Measurements from ENCODE around the gene SDF2. TPM values are rescaled to one million over a fixed set of nuclear protein-coding genes. Genes with fewer than 3 reads are reported as not detected.

SDF2 gene
- total and polyA plus RNA-seq, 3 donors from 2014 or later = 59.7 to 65.0 (median 64.6) TPM

DNA sequence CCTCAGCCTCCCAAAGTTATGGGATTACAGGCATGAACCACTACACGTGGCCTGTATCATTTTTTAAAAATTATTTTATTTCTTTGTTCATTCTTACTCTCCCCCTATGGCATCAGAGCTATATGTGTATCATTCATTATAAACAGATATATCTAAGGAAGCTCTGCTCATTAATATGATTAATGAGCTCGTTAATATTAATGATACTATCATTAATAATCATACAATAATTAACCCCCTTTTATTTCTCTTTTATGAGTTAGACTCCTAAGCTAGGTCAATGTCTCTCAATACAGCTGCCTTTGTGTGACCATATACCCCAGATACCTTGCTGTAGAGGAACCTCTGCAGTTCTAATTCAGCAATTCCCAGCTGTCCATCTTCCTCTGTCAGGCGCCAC lies 43.2 kb downstream of the SDF2 start:
- DNase-seq = no peak
- WGBS, 2 donors = 91 to 96% methylated on average over 3 of the region's 3 CpGs
- no peak overlapping the region for H3K27ac ChIP-seq
- intact Hi-C loops (cut with DNase I; ENCODE audit: low total_unique reads) = no loop called here
- no peaks in the 10 kb centered on the region for H3K27me3 ChIP-seq
- no peaks in the 10 kb centered on the region for H3K4me1 ChIP-seq
- no peak for TF ChIP-seq POLR2A (IDR thresholded peaks at IDR 0.05)
- TF ChIP-seq, protein P1, sequence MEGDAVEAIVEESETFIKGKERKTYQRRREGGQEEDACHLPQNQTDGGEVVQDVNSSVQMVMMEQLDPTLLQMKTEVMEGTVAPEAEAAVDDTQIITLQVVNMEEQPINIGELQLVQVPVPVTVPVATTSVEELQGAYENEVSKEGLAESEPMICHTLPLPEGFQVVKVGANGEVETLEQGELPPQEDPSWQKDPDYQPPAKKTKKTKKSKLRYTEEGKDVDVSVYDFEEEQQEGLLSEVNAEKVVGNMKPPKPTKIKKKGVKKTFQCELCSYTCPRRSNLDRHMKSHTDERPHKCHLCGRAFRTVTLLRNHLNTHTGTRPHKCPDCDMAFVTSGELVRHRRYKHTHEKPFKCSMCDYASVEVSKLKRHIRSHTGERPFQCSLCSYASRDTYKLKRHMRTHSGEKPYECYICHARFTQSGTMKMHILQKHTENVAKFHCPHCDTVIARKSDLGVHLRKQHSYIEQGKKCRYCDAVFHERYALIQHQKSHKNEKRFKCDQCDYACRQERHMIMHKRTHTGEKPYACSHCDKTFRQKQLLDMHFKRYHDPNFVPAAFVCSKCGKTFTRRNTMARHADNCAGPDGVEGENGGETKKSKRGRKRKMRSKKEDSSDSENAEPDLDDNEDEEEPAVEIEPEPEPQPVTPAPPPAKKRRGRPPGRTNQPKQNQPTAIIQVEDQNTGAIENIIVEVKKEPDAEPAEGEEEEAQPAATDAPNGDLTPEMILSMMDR (IDR thresholded peaks at IDR 0.05) = no peak
- H3K4me3 ChIP-seq = no peak overlapping the region
- H3K36me3 ChIP-seq (ENCODE audit: low read depth, missing control alignments) = no peaks in the 10 kb centered on the region
- no peaks in the 10 kb centered on the region for H3K9me3 ChIP-seq

DNA sequence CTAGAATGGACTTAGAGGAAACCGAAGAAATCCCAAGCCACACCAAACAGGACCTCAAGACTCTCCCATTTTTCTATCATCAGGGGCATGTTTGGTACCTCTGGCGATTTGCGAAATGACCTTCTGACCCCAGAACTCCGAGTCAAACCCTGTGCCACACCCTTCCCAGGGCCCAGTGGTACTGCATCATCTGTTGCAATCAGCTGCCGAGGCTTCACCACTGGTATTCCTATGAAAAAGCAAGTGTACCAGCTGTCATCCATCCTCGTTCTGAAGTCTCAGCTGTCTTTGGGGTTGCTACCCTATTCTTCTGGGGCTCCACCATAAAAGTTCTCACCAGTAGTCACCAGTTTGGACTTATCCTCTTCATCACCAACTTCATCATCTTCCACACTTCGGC lies 45.4 kb downstream of the SDF2 start:
- no peaks in the 10 kb centered on the region for H3K36me3 ChIP-seq (ENCODE audit: low read depth, missing control alignments)
- no peaks in the 10 kb centered on the region for H3K4me1 ChIP-seq
- intact Hi-C loops (cut with DNase I; ENCODE audit: low total_unique reads) = no loop called here
- H3K27ac ChIP-seq = no peak overlapping the region
- no peaks in the 10 kb centered on the region for H3K9me3 ChIP-seq
- no peak for DNase-seq
- TF ChIP-seq, protein P1 (IDR thresholded peaks at IDR 0.05) = no peak
- TF ChIP-seq POLR2A (IDR thresholded peaks at IDR 0.05) = no peak
- no peaks in the 10 kb centered on the region for H3K27me3 ChIP-seq
- no peak overlapping the region for H3K4me3 ChIP-seq
- 83 to 89% methylated on average over 7 of the region's 7 CpGs for WGBS, 2 donors

DNA sequence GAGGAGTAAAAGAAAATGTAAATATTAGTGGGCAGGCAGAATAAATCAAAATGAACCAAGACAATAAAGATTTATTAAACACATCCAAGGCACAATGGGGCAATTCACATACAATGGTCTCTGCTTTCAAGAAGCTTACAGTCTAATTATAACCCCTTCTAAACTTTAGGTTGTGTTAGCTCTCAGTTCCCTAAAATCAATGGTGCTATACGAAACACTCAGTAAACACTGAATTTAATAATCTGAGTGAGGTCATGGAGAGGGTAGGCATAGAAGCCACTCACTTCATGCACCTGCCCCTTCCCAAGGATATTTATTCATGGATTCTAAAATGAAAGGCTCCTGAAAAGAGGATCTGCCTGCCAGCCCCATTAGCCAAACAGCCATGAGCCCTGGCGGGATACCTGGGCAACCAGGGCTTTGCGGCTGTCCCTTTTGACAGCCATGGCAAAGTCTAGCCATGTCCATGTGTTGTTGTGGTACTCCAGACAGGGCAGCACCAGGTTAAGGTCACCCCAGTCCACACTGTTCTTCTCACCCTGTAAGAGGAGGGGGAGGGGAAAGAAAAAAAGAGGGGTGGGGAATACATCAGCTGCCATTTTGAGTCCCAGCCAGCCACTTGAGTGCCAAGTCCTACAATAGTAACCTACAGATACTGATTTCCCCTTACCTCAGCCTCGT lies 46.3 kb downstream of the SDF2 start:
- intact Hi-C loops (cut with DNase I; ENCODE audit: low total_unique reads) = no loop called here
- WGBS, 2 donors = 76 to 86% methylated on average over 4 of the region's 4 CpGs
- Histone ChIP-seq H3K4me1 (no peaks in the 10 kb centered on the region), H3K9me3 (no peaks in the 10 kb centered on the region), H3K36me3 (ENCODE audit: low read depth, missing control alignments) (no peaks in the 10 kb centered on the region), H3K27me3 (no peaks in the 10 kb centered on the region), H3K27ac (no peak overlapping the region), H3K4me3 (no peak overlapping the region)
- no peak for TF ChIP-seq POLR2A (IDR thresholded peaks at IDR 0.05)
- TF ChIP-seq, protein P1 (IDR thresholded peaks at IDR 0.05) = no peak
- DNase-seq = no peak

DNA sequence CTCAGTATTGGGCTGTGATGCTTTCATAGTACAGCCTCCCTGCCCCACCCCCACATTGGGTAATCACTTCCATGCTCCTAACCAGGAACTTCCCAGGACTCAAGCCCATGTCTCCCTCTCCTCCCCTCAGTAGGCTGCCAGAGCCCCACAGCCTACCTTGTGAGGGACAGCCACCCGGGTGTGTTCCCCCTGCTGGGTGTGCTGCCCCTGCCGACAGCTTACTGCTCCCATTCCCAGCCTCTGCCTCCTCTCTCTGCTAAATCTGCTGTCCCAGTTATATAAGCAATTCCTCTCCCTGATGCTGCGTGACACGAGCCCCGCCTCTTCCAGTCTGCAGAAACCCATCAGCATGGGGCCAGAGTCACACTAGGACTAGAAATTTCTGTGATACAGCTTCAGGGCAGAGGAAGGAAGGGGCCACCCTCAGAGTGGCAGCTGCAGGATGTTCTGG lies 47.8 kb downstream of the SDF2 start, which contains the start of gene RSKR:
Gene RSKR, minus strand, starts transcription at position 255 of the 451 bp plus-strand sequence. Its CDS starts 24 bp downstream, at position 231.
- no peak within 1 kb of the TSS for H3K4me3 ChIP-seq
- intact Hi-C loops (cut with DNase I; ENCODE audit: low total_unique reads) = no loop called here
- no peaks in the 10 kb centered on the region for H3K36me3 ChIP-seq (ENCODE audit: low read depth, missing control alignments)
- H3K27ac ChIP-seq = no peak within 1 kb of the TSS
- no peaks in the 10 kb centered on the region for H3K4me1 ChIP-seq
- no peak for DNase-seq
- no peaks in the 10 kb centered on the region for H3K9me3 ChIP-seq
- no peaks in the 10 kb centered on the region for H3K27me3 ChIP-seq
- TF ChIP-seq POLR2A (IDR thresholded peaks at IDR 0.05) = no peak
- TF ChIP-seq, protein P1 (IDR thresholded peaks at IDR 0.05) = no peak
- WGBS, 2 donors = 69 to 75% methylated on average over 5 of the region's 5 CpGs
